GM19438 (cell line): ENCODE data around the gene FREY1.

ENCODE experiments used
- ATAC-seq: cut with Tn5 transposase; IDR thresholded peaks from one replicate; pipeline ENCODE4 v1.9.1; 2021; ENCODE audit warnings: low read depth; ENCODE audit not compliant: unreplicated experiment

The FREY1 gene

DNA sequence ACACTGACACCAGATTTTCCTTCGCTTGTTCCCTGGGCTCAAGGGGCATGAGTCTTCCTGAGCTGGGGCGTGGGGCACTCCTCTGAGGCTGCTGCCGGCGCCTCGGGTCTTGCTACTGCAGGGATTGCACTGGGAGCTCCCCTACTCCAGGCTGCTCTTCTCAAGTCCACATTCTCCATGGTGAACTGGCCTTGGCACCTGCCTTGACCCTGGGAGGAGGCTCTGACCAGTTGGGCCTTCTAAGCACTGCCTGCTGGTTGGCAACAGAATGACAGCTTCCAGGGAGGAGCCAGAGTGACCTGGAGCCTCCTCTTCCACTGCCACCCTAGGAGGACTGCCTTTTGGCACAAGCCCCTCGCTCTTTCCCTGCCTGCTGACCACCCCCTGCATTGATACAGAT lies 9.5 kb downstream of the FREY1 start:
- no peak for ATAC-seq

- ATAC-seq: no peak
Measured at GRCh38 chr11:45896422-45896984, 10.6 kb downstream of the FREY1 start.

GRCh38 chr11:45895553-45896259 lies 11.4 kb downstream of the FREY1 start:
- ATAC-seq: no peak

- ATAC-seq: no peak
Measured at GRCh38 chr11:45894555-45895247, 12.4 kb downstream of the FREY1 start.

DNA sequence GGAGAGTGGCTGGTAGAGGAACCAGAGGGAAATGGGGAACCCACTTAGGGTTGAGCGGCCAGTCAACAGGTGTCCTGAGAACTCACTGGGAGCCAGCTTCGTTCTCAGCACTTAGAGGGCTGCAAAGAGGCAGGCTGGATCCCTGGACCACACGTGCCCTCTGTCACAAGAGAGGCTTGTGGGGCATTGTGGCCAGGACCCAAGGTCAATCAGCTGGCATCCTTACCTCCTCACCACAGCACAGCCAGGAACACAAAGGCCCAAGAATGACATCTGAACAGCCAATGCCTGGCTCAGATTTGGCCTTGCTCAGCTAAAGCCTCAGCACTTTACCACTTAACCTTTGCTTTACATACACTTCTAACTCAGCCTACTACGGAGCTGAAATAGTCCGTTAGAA lies 14.2 kb downstream of the FREY1 start:
- no peak for ATAC-seq

DNA sequence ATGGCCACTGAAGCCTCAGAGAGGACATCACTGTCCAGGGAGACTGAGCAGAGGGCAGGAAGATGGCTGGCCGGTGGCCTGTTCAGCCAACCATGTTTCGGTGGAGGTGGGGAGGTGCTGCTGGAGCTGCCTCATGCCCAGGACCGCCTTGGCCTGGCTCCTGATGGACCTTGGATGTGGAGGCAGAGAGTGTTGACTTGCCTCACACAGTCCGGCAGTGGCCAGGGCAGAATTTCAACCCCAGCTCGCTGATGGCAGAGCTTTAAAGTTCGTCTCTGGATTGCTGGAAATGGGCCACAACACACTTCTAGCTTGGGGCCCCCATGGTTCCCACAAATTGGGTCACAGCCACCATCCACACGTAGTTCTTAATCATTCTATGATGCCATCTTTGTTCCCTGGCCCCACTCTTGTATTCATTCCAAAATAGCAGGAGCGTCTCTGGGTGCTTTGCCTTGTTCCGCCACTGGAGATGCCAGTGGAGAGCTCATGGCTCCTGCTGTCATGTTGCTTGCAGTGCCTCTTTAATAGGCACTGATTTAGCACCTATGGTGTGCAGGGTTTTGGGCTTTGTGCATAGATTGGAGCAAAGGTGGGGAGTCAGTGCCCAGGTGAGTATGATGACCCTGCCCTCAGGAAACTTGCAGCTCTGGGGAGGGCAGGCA lies 16.1 kb downstream of the FREY1 start:
- no peak for ATAC-seq

DNA sequence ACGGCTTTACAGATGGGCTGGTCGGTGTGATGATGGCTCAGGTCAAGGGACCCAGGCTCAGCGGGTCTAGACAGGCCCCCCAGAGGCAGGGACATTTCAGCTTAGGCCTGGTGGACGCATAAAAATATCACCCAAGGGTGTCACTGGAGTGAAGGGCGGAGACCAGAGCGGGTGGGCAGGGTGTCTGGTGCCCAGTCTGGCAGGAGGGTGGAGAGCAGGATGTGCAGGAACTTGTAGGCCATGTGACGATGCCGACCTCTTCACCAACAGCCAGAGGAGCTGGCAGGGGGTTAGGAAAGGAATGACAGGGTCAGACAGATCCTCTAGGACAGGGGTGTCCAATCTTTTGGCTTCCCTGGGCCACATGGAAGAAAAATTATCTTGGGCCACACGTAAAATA lies 17.1 kb downstream of the FREY1 start:
- ATAC-seq: no peak

GRCh38 chr11:45889555-45889954 lies 17.5 kb downstream of the FREY1 start:
- no peak for ATAC-seq

GRCh38 chr11:45887587-45887986 lies 19.5 kb downstream of the FREY1 start:
- ATAC-seq: no peak

- no peak for ATAC-seq
Measured at GRCh38 chr11:45886816-45887520, 20.1 kb downstream of the FREY1 start.

DNA sequence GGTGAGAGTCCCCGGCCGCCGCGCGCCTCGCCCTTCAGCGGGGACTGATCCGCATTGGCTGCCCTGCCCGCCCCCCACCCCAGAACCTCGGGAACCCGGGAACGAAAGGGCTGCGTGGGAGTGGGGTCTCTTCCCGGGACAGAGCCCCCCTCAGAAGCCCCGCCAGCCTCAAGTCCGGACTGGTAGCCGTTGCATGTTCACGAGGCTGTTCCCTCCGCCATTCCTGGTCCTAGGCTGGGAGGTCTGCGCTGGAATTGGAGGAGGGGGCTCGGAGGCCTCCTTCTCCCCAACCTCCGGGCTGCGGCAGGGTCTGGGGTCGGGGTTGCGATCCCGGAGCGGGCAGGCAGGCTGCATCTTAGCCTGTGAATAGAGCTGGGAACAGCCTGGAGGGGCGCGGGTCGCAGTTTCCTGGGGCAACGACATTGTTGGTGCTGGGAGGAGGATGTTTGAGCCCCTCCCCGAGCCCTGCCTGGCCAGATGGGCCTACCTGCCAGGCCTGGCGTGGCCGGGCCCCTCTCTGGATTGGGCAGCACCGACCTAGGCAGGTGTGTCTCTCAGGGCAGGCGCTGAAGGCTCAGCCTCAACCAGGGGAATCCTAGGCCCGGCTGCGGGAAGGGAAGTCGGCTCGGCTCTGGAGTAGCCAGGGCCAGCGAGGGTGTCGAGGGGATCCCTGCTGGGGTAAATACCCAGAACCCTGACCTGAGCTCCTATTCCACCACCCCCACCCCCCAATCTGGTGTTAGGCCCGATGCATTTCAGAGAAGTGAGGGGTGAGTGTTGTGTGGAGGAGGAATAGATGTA lies 20.9 kb downstream of the FREY1 start:
- no peak for ATAC-seq

DNA sequence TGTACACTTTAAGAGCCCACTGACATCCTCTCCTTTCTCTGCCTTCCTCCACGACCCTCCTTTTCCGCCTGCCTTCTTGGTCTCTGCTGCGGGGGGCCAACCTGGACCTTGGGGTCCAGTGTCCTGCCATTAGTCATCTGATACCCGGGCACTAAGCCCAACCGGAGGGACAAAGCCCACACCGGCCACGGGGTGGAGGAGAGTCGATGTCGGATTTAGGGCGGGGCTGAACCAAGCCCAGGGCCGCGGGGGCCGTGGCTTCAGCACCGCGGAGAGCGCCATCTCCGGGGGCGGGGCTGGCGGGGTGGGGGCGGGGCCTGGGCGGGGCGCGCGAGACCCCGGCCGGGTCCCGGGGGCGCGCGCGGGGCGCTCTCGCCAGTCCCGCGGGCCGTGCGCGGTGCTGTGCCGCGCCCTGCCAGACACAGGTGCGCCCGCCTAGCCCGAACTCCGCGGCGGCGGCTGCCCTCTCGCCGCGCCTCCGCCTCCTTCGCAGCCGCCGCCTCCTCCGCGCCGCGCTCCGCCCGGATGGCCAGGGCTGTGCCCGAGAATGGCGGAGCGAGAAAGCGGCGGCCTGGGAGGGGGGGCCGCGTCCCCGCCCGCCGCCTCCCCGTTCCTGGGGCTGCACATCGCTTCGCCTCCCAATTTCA lies 21.7 kb downstream of the FREY1 start, which contains the start of gene MAPK8IP1:
MAPK8IP1 (plus strand) TSS at position 378 of the 647 bp plus-strand sequence; CDS start at position 548, 170 bp downstream.
- ATAC-seq: peak; percentile 60

DNA sequence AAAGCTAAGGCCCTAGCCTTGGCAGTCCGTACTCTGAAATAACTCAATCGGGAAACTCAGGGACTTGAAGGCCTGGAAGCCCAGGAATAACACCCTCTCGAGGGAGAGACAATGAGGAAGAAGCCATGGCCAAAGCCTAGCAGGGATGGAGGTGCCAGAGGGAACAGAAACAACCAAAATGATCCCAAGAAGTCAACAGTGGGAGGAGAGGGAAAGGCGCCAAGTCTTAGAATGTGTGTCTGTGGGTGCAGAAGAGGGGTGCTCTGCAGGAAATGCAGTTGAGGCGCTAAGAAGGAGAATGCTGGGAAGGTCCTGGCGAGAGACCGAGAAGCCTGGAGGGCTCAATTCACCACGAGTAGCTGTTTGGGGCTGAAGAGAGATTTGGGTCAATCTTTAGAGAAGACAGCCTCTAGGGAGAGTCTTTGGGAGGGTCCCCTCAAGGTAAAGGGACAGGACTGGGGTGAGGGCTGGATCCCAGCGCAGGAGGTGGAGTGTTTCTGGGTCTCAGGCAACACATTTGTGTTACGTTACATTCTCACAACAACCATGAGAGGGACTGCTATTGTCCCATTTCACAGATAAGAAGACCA lies 22.4 kb downstream of the FREY1 start:
- ATAC-seq: no peak

GRCh38 chr11:45881708-45882368 lies 25.2 kb downstream of the FREY1 start:
- no peak for ATAC-seq

DNA sequence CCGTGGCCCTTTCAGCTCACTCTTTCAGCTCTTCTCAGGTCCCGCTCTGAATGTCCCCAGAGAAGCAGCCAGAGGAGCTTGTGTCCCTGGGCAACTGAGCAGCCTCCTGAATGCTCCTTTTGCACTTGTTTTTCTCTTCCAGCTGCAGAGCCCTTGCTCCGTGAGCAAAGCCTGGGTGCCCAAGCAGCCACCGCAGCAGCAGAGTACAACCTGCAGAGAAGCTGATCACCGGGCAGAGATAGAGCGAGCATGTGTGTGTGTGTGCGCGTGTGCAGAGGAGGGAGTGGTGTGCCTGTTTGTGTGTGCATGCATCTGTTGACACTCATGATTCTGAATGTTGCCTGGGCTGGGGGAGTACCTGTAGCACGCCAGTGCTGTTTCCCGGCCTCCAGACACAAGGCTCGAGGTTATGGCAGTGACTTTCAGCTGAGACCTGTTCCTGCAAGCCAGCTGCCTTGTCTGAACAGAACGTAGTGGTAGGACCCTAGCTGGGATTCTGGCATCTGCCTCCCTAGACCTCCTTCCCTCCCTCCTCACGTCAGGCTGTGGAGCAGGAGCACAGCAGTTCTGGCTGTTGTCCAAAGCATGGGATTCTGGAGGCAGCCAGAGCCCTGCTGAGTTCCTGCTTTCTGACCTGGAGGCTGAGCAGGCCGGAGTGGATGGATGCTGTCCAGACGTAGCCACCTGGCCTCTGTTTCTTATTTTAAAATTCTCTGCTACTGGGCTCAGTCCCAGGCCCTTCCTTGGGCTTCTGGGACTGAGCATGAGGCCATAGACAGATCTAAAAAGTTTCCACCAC lies 26.1 kb downstream of the FREY1 start:
- ATAC-seq: no peak

GRCh38 chr11:45879803-45880686 lies 27.0 kb downstream of the FREY1 start:
- no peak for ATAC-seq

DNA sequence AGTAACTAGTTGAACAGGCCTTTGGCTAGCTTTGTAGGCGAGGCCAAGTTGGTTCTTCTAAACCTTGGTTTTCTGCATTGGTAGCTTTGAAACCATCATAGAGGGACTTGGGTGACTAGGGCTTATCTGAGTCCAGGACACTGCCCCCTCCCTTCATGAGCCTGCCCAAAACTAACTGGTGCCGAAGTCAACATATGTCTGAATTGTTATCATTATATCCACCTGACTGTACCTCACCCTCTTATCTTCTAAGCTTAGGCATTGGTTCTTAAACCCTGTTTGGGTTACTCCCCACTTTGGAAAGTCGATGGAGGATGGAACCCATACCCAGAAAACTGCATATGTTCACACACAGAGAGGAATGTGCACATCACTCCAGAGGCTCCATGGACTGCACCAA lies 29.2 kb downstream of the FREY1 start:
- no peak for ATAC-seq
